ENCODE measurements around the gene TUBA4B.

Gene TUBA4B

DNA sequence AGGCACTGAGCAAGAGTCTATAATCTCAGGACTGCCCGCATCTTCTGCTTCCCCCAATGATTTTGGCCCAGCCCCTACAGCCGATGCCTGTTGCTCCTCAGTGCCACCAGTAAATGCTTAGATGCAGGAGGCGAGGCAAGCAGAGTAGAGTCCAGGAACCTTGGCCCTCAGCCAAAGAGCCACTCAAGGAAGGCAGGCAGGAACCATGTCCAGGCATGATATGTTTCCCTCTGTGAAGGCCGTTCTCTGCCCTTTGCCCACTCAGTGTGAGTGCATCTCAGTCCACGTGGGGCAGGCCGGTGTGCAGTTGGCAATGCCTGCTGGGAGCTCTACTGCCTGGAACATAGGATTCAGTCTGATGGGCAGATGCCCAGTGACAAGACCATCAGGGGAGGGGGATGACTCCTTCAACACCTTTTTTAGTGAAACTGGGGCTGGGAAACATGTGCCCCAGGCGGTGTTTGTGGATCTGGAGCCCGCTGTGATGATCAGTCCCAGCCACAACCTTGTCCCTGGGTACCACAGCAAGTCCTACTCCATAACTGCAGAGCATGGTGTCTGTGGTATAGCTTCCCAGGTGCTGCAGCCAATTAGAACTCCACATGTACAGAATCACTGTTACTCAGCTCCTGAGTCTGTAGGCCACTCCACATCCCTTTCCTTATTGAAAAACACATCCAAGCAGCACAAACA, 16.5 kb downstream of the TUBA4B start:
- Histone ChIP-seq H3K9ac (no peak overlapping the region), H3K27me3 (ENCODE audit: insufficient read depth, low read depth) (no peaks in the 10 kb centered on the region), H3K4me3 (IDR thresholded peaks at IDR 0.05; ENCODE audit: insufficient read depth, low read depth, low read length) (no peak overlapping the region), H2AFZ (ENCODE audit: low read depth) (no peak overlapping the region), H3K4me1 (ENCODE audit: low read depth, poor library complexity, severe bottlenecking) (no peaks in the 10 kb centered on the region), H4K20me1 (ENCODE audit: insufficient read depth) (no peaks in the 10 kb centered on the region), H3K4me2 (no peak overlapping the region), H3K79me2 (ENCODE audit: insufficient read depth, low read depth) (no peaks in the 10 kb centered on the region), H3K27ac (no peak overlapping the region), H3K36me3 (ENCODE audit: insufficient read depth) (no peaks in the 10 kb centered on the region)
- TF ChIP-seq, protein P1, sequence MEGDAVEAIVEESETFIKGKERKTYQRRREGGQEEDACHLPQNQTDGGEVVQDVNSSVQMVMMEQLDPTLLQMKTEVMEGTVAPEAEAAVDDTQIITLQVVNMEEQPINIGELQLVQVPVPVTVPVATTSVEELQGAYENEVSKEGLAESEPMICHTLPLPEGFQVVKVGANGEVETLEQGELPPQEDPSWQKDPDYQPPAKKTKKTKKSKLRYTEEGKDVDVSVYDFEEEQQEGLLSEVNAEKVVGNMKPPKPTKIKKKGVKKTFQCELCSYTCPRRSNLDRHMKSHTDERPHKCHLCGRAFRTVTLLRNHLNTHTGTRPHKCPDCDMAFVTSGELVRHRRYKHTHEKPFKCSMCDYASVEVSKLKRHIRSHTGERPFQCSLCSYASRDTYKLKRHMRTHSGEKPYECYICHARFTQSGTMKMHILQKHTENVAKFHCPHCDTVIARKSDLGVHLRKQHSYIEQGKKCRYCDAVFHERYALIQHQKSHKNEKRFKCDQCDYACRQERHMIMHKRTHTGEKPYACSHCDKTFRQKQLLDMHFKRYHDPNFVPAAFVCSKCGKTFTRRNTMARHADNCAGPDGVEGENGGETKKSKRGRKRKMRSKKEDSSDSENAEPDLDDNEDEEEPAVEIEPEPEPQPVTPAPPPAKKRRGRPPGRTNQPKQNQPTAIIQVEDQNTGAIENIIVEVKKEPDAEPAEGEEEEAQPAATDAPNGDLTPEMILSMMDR (conservative IDR thresholded peaks at IDR 0.05; ENCODE audit: low read depth, low read length) = no peak

DNA sequence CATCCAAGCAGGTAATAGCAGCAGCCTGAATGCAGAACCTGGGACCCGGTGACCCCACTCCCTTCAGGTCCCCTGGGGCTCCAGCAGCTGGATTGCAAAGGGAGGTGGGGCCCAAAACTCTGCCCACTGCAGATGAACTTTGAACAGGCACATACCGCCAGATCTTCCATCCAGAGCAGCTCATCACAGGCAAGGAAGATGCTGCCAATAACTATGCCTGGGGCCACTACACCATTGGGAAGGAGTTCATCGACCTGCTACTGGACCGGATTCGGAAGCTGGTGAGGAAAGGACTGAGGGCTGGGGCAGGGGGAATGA, 17.0 kb downstream of the TUBA4B start:
- H3K4me1 ChIP-seq (ENCODE audit: low read depth, poor library complexity, severe bottlenecking) = no peaks in the 10 kb centered on the region
- H3K27me3 ChIP-seq (ENCODE audit: insufficient read depth, low read depth) = no peaks in the 10 kb centered on the region
- no peak overlapping the region for H3K4me3 ChIP-seq (IDR thresholded peaks at IDR 0.05; ENCODE audit: insufficient read depth, low read depth, low read length)
- no peak overlapping the region for H3K4me2 ChIP-seq
- H3K36me3 ChIP-seq (ENCODE audit: insufficient read depth) = no peaks in the 10 kb centered on the region
- TF ChIP-seq, protein P1 (conservative IDR thresholded peaks at IDR 0.05; ENCODE audit: low read depth, low read length) = no peak
- H3K79me2 ChIP-seq (ENCODE audit: insufficient read depth, low read depth) = no peaks in the 10 kb centered on the region
- no peak overlapping the region for H2AFZ ChIP-seq (ENCODE audit: low read depth)
- H3K27ac ChIP-seq = no peak overlapping the region
- H4K20me1 ChIP-seq (ENCODE audit: insufficient read depth) = no peaks in the 10 kb centered on the region
- H3K9ac ChIP-seq = no peak overlapping the region

DNA sequence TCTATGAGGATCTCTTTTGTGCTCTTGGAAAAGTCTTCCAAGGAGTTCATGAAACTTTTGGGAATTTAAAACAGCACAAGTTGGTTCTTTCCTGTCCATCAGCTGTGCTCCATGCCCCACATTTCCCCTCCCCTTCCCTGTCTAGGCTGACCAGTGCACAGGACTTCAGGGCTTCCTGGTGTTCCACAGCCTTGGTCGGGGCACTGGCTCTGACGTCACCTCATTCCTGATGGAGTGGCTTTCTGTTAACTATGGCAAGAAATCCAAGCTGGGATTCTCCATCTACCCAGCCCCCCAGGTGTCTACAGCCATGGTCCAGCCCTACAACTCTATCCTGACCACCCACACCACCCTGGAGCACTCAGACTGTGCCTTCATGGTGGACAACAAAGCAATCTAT, 18.0 kb downstream of the TUBA4B start:
- H2AFZ ChIP-seq (ENCODE audit: low read depth) = no peak overlapping the region
- no peaks in the 10 kb centered on the region for H3K36me3 ChIP-seq (ENCODE audit: insufficient read depth)
- H3K4me3 ChIP-seq (IDR thresholded peaks at IDR 0.05; ENCODE audit: insufficient read depth, low read depth, low read length) = no peak overlapping the region
- no peak overlapping the region for H3K27ac ChIP-seq
- TF ChIP-seq, protein P1 (conservative IDR thresholded peaks at IDR 0.05; ENCODE audit: low read depth, low read length) = no peak
- H3K4me2 ChIP-seq = no peak overlapping the region
- no peak overlapping the region for H3K9ac ChIP-seq
- H3K27me3 ChIP-seq (ENCODE audit: insufficient read depth, low read depth) = no peaks in the 10 kb centered on the region
- no peaks in the 10 kb centered on the region for H3K79me2 ChIP-seq (ENCODE audit: insufficient read depth, low read depth)
- H4K20me1 ChIP-seq (ENCODE audit: insufficient read depth) = no peaks in the 10 kb centered on the region
- no peaks in the 10 kb centered on the region for H3K4me1 ChIP-seq (ENCODE audit: low read depth, poor library complexity, severe bottlenecking)

DNA sequence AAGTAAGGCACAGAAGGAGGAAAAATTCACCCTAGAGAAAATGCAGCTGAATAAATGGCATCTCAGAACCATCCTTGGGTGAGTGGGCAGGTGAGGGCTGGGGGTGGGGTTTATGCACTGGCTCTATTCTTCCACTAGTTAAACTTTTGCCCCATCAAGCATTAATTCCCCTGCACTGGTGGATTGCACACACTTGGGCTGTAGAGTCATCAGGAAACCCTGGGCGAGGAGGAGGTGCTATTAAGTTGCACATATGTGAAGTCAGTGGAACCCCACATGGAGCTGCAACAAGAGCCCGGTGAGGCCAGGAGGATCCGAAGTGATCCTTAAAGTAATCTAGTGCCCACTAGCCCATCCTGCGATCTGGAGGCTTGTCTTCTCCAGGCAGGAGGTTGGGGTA, 19.3 kb downstream of the TUBA4B start:
- Histone ChIP-seq H3K27me3 (ENCODE audit: insufficient read depth, low read depth) (no peaks in the 10 kb centered on the region), H2AFZ (ENCODE audit: low read depth) (no peak overlapping the region), H3K79me2 (ENCODE audit: insufficient read depth, low read depth) (no peaks in the 10 kb centered on the region), H3K27ac (no peak overlapping the region), H3K36me3 (ENCODE audit: insufficient read depth) (no peaks in the 10 kb centered on the region), H3K4me3 (IDR thresholded peaks at IDR 0.05; ENCODE audit: insufficient read depth, low read depth, low read length) (no peak overlapping the region), H3K4me2 (no peak overlapping the region), H3K9ac (no peak overlapping the region), H4K20me1 (ENCODE audit: insufficient read depth) (no peaks in the 10 kb centered on the region), H3K4me1 (ENCODE audit: low read depth, poor library complexity, severe bottlenecking) (peaks cover 6% of the 10 kb centered on the region)
- TF ChIP-seq, protein P1 (conservative IDR thresholded peaks at IDR 0.05; ENCODE audit: low read depth, low read length) = no peak
